Measurements from ENCODE around the gene PPIL1.

The PPIL1 gene

DNA sequence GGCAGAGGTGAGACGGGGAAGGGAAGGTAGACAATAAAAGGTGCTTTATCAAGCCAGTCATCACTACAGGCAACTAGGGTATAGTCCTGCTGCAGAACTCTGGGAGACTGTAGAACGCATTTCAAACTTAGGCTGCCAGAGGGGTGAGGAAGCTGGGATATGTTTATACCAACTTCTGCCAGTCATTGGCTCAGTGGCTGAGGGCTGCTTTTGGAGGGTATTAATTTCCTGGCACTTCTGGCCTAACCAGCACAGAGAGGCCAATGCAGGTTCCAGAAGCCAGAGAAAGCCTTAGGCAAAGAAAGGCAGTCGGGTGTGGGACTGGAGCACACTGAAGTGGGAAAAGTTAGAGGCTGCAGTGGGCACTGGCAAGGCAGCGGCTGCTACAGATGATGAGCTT is 31.4 kb downstream of the PPIL1 start:
- Histone ChIP-seq H3K4me1 (ENCODE audit: control insufficient read depth, insufficient read depth, low read length) (peaks cover 23% of the 10 kb centered on the region), H3K36me3 (ENCODE audit: control insufficient read depth in 2 of 2, insufficient read depth in 2 of 2, low read length in 2 of 2) (no peaks in the 10 kb centered on the region), H3K27me3 (ENCODE audit: control insufficient read depth in 1 of 2, insufficient read depth in 2 of 2, low read length in 2 of 2) (peaks cover 2 to 14% of the 10 kb centered on the region in 2 donors), H3K9ac (ENCODE audit: low read length in 2 of 2) (no peak overlapping the region), H3K27ac (ENCODE audit: low read length) (no peak overlapping the region), H3K9me3 (ENCODE audit: control insufficient read depth in 2 of 2, low read length in 2 of 2) (no peaks in the 10 kb centered on the region), H3K4me3 (ENCODE audit: low read length in 2 of 2) (no peak overlapping the region)

DNA sequence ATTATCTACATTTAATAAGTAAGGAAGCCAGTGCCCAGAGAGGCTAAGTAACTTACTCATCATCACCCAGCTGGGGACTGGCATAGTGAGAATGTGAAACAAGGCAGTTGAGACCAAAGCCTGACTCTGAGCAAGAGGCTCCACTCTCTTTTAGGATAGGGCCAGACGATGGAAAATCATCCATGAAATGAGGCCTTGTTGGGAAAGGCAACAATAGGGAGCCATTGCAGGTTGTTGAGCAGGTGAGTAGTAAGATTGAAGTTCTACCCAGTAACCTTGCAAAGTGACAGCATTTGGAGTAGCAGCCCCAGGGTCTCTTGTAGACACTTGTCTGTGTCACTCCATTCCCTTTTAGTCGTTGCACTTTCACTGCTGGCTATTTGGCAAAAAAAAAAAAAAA is 32.8 kb downstream of the PPIL1 start:
- Histone ChIP-seq H3K27me3 (ENCODE audit: control insufficient read depth in 1 of 2, insufficient read depth in 2 of 2, low read length in 2 of 2) (peaks cover 3 to 14% of the 10 kb centered on the region in 2 donors), H3K4me3 (ENCODE audit: low read length in 2 of 2) (no peak overlapping the region), H3K9me3 (ENCODE audit: control insufficient read depth in 2 of 2, low read length in 2 of 2) (no peaks in the 10 kb centered on the region), H3K27ac (ENCODE audit: low read length) (no peak overlapping the region), H3K4me1 (ENCODE audit: control insufficient read depth, insufficient read depth, low read length) (peaks cover 23% of the 10 kb centered on the region), H3K36me3 (ENCODE audit: control insufficient read depth in 2 of 2, insufficient read depth in 2 of 2, low read length in 2 of 2) (no peaks in the 10 kb centered on the region), H3K9ac (ENCODE audit: low read length in 2 of 2) (no peak overlapping the region)

- Histone ChIP-seq H3K27ac (ENCODE audit: low read length) (no peak overlapping the region), H3K9ac (ENCODE audit: low read length in 2 of 2) (no peak overlapping the region), H3K27me3 (ENCODE audit: control insufficient read depth in 1 of 2, insufficient read depth in 2 of 2, low read length in 2 of 2) (peaks cover 3 to 14% of the 10 kb centered on the region in 2 donors), H3K9me3 (ENCODE audit: control insufficient read depth in 2 of 2, low read length in 2 of 2) (no peaks in the 10 kb centered on the region), H3K4me3 (ENCODE audit: low read length in 2 of 2) (peak overlapping the region; percentile 54 to 66), H3K4me1 (ENCODE audit: control insufficient read depth, insufficient read depth, low read length) (peaks cover 23% of the 10 kb centered on the region), H3K36me3 (ENCODE audit: control insufficient read depth in 2 of 2, insufficient read depth in 2 of 2, low read length in 2 of 2) (no peaks in the 10 kb centered on the region)
These were observed 33.9 kb downstream of the PPIL1 start for GRCh38 chr6:36840432-36841403.

- H3K4me3 ChIP-seq (ENCODE audit: low read length in 2 of 2), result peak overlapping the region; percentile 54 to 66
- no peaks in the 10 kb centered on the region for H3K9me3 ChIP-seq (ENCODE audit: control insufficient read depth in 2 of 2, low read length in 2 of 2)
- peaks cover 3 to 14% of the 10 kb centered on the region in 2 donors for H3K27me3 ChIP-seq (ENCODE audit: control insufficient read depth in 1 of 2, insufficient read depth in 2 of 2, low read length in 2 of 2)
- H3K27ac ChIP-seq (ENCODE audit: low read length), result no peak overlapping the region
- H3K4me1 ChIP-seq (ENCODE audit: control insufficient read depth, insufficient read depth, low read length), result peaks cover 23% of the 10 kb centered on the region
- no peaks in the 10 kb centered on the region for H3K36me3 ChIP-seq (ENCODE audit: control insufficient read depth in 2 of 2, insufficient read depth in 2 of 2, low read length in 2 of 2)
- no peak overlapping the region for H3K9ac ChIP-seq (ENCODE audit: low read length in 2 of 2)
These were observed 34.7 kb downstream of the PPIL1 start for GRCh38 chr6:36839749-36840431.

DNA sequence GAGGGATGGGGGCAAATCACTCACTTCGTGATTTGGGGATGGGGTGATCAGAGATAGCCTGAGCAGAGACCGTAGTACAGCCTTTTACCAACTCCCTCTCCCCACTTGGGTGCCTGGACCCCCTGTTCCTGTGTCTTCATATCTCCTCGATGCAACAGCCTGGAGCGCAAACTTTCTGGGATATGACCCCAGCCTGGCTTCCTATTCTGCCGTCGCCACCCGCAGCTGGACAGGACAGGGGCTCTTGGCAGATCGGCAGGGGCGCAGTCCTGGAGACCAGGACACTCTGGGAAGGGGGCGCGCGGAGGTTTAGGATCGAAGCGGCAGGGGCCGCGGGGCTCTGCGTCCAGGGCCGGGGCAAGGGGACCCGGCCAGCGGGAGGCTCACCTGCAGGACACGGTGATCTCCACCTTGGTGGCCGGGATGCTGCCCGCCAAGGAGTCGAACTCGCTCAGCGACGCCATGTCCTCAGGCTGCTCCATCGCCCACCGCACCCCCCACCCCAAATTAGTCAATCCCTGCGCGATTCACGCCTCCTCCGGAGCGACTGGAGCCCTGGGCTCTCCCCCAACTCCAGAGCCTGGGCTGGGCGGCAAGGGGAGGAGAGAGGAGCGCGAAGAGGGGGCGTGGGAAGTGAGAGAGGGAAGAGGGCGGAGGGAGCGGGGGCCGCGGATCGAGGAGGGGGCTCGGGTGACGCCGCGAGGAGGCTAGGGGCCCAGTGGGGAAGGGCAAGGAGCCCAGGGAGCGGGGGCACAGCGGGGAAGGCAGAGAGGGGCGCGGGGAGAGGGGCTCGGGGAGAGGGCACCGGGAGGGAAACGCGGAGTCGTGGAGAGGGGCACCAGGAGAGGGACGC is 35.5 kb downstream of the PPIL1 start, which contains the start of gene CPNE5:
CPNE5 (minus strand) TSS at position 549 of the 853 bp plus-strand sequence; CDS start at position 482, 67 bp downstream.
- Histone ChIP-seq H3K4me3 (ENCODE audit: low read length in 2 of 2) (peak within 1 kb of the TSS; percentile 54 to 66), H3K27ac (ENCODE audit: low read length) (no peak within 1 kb of the TSS), H3K4me1 (ENCODE audit: control insufficient read depth, insufficient read depth, low read length) (peaks cover 23% of the 10 kb centered on the region), H3K27me3 (ENCODE audit: control insufficient read depth in 1 of 2, insufficient read depth in 2 of 2, low read length in 2 of 2) (peaks cover 3 to 14% of the 10 kb centered on the region in 2 donors), H3K36me3 (ENCODE audit: control insufficient read depth in 2 of 2, insufficient read depth in 2 of 2, low read length in 2 of 2) (no peaks in the 10 kb centered on the region), H3K9ac (ENCODE audit: low read length in 2 of 2) (peak within 1 kb of the TSS in 1 of 2 donors; percentile 5), H3K9me3 (ENCODE audit: control insufficient read depth in 2 of 2, low read length in 2 of 2) (no peaks in the 10 kb centered on the region)

GRCh38 chr6:36837686-36838085 is 36.9 kb downstream of the PPIL1 start:
- Histone ChIP-seq H3K36me3 (ENCODE audit: control insufficient read depth in 2 of 2, insufficient read depth in 2 of 2, low read length in 2 of 2) (no peaks in the 10 kb centered on the region), H3K27me3 (ENCODE audit: control insufficient read depth in 1 of 2, insufficient read depth in 2 of 2, low read length in 2 of 2) (peaks cover 3 to 14% of the 10 kb centered on the region in 2 donors), H3K9ac (ENCODE audit: low read length in 2 of 2) (no peak overlapping the region), H3K9me3 (ENCODE audit: control insufficient read depth in 2 of 2, low read length in 2 of 2) (no peaks in the 10 kb centered on the region), H3K27ac (ENCODE audit: low read length) (no peak overlapping the region), H3K4me3 (ENCODE audit: low read length in 2 of 2) (no peak overlapping the region), H3K4me1 (ENCODE audit: control insufficient read depth, insufficient read depth, low read length) (peaks cover 23% of the 10 kb centered on the region)

DNA sequence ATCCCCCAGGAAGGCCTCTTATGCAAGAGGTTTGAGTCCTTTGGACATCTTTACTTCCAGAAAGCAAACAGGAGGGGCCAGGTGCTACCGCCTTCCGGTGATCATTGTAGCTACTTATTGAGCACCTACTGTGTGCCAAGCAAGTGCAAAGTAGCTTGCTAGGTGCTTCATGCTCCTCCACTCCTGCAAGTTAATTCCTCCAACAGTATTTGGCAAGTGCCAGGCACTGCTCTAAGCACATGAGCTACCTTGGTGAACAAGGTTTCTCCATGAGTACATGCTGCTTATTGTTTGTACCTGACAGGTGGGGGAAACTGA is 37.6 kb downstream of the PPIL1 start:
- no peaks in the 10 kb centered on the region for H3K9me3 ChIP-seq (ENCODE audit: control insufficient read depth in 2 of 2, low read length in 2 of 2)
- H3K27ac ChIP-seq (ENCODE audit: low read length), result no peak overlapping the region
- H3K27me3 ChIP-seq (ENCODE audit: control insufficient read depth in 1 of 2, insufficient read depth in 2 of 2, low read length in 2 of 2), result peaks cover 3 to 14% of the 10 kb centered on the region in 2 donors
- H3K4me3 ChIP-seq (ENCODE audit: low read length in 2 of 2), result no peak overlapping the region
- H3K36me3 ChIP-seq (ENCODE audit: control insufficient read depth in 2 of 2, insufficient read depth in 2 of 2, low read length in 2 of 2), result no peaks in the 10 kb centered on the region
- H3K9ac ChIP-seq (ENCODE audit: low read length in 2 of 2), result no peak overlapping the region
- peaks cover 23% of the 10 kb centered on the region for H3K4me1 ChIP-seq (ENCODE audit: control insufficient read depth, insufficient read depth, low read length)

GRCh38 chr6:36836111-36837021 is 38.2 kb downstream of the PPIL1 start:
- Histone ChIP-seq H3K4me1 (ENCODE audit: control insufficient read depth, insufficient read depth, low read length) (peaks cover 22% of the 10 kb centered on the region), H3K36me3 (ENCODE audit: control insufficient read depth in 2 of 2, insufficient read depth in 2 of 2, low read length in 2 of 2) (no peaks in the 10 kb centered on the region), H3K9me3 (ENCODE audit: control insufficient read depth in 2 of 2, low read length in 2 of 2) (no peaks in the 10 kb centered on the region), H3K4me3 (ENCODE audit: low read length in 2 of 2) (no peak overlapping the region), H3K27ac (ENCODE audit: low read length) (no peak overlapping the region), H3K9ac (ENCODE audit: low read length in 2 of 2) (no peak overlapping the region), H3K27me3 (ENCODE audit: control insufficient read depth in 1 of 2, insufficient read depth in 2 of 2, low read length in 2 of 2) (peaks cover 3 to 14% of the 10 kb centered on the region in 2 donors)

GRCh38 chr6:36834576-36835341 is 39.8 kb downstream of the PPIL1 start:
- no peak overlapping the region for H3K4me3 ChIP-seq (ENCODE audit: low read length in 2 of 2)
- H3K36me3 ChIP-seq (ENCODE audit: control insufficient read depth in 2 of 2, insufficient read depth in 2 of 2, low read length in 2 of 2), result no peaks in the 10 kb centered on the region
- peaks cover 17% of the 10 kb centered on the region for H3K4me1 ChIP-seq (ENCODE audit: control insufficient read depth, insufficient read depth, low read length)
- no peak overlapping the region for H3K9ac ChIP-seq (ENCODE audit: low read length in 2 of 2)
- peaks cover 3 to 7% of the 10 kb centered on the region in 2 donors for H3K27me3 ChIP-seq (ENCODE audit: control insufficient read depth in 1 of 2, insufficient read depth in 2 of 2, low read length in 2 of 2)
- H3K9me3 ChIP-seq (ENCODE audit: control insufficient read depth in 2 of 2, low read length in 2 of 2), result no peaks in the 10 kb centered on the region
- no peak overlapping the region for H3K27ac ChIP-seq (ENCODE audit: low read length)
